Activated CD8-positive, alpha-beta T cell treated with anti-CD3 and anti-CD28 coated beads for 36 hours (primary cell): ENCODE data around the gene MAP2K5. TPM values are rescaled to one million over a fixed set of nuclear protein-coding genes. Genes with fewer than 3 reads are reported as not detected.

Source experiments
- ATAC-seq: fragments of 200-7000 bp; cut with Tn5 transposase; one replicate; pipeline ENCODE4 v1.10.0; 2021; ENCODE audit warnings: mild to moderate bottlenecking, moderate library complexity
- CTCF ChIA-PET: fragments of 350-600 bp; sonication (Branson Sonifier 250); formaldehyde crosslinking; loops from one replicate; lab custom pipeline; 2021; ENCODE audit warnings: antibody characterized with exemption; lab: Charles Lee
- POLR2A ChIA-PET: fragments of 350-600 bp; sonication (Branson Sonifier 250); formaldehyde crosslinking; loops from one replicate; lab custom pipeline; 2021; ENCODE audit warnings: antibody characterized with exemption; lab: Charles Lee
- DNase-seq: peaks from one replicate; pipeline ENCODE4 v3.0.0-alpha.2; 2020
- H3K27ac Mint-ChIP-seq: one replicate; pipeline ENCODE4 v1.8.0; 2021; ENCODE audit warnings: mild to moderate bottlenecking, mixed read lengths
- H3K27me3 Mint-ChIP-seq: one replicate; pipeline ENCODE4 v1.8.0; 2021; ENCODE audit warnings: mixed read lengths
- H3K36me3 Mint-ChIP-seq: one replicate; pipeline ENCODE4 v1.8.0; 2021; ENCODE audit warnings: low read depth, mixed read lengths
- H3K4me1 Mint-ChIP-seq: one replicate; pipeline ENCODE4 v1.8.0; 2021; ENCODE audit warnings: low read depth, mixed read lengths
- H3K4me3 Mint-ChIP-seq: one replicate; pipeline ENCODE4 v1.8.0; 2021; ENCODE audit warnings: mild to moderate bottlenecking, moderate library complexity, mixed read lengths
- H3K9me3 Mint-ChIP-seq: one replicate; pipeline ENCODE4 v1.8.0; 2021; ENCODE audit warnings: mixed read lengths
- CTCF ChIP-seq: fragments of 200-600 bp; IDR thresholded peaks from one replicate; pipeline ENCODE4 v1.8.0; 2022; ENCODE audit warnings: antibody characterized with exemption, mild to moderate bottlenecking
- intact Hi-C: fragments of 100-400 bp; cut with micrococcal nuclease; formaldehyde crosslinking; loops from one replicate; pipeline ENCODE4 v1.10.0; 2022
- total RNA-seq, 2 experiments: library from RNA; stranded (reverse); gene quantifications; one replicate each; pipeline ENCODE4 v1.2.3, GENCODE V29; 2021

Gene MAP2K5
- total RNA-seq, 2 experiments from 2014 or later = 19.0 to 21.1 TPM

DNA sequence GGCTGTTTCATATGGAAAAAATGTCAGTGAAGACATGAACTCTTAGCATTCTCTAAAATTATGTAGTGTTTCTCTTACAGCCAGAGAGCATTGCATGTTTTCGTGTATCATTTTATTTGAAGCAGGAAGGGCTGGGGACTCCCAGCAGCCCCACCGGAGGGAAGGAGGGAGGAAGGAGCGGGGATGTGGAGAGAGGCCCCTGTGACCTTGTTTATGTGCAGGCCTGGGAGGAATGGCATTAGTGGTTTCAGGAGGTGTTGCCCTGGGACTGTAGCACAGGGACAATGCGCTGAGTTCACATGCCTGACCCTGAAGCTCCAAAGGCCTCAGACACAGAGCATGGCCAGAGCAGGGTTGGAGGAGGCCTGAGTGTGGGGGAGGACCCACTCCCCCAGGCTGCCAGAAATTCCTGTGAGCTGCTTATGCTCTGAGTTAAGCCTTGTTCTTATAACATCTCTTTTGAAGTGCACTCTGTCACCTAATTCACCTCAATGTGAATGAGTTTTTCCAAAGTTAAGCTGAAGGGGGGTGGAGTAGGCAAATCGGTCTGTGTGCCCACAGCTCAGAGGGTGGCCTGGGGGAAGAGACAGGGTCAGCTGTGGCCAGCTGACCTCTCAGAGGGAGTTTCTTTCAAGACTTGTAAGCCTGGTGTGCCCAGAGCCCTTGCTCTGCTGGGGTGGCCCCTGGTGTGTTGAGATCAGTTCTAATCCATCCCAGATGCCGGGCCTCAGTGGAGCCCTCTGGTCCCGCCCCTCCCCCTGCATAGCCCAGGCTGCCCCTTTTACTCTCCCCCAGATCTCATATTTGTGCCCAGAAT, 301.3 kb downstream of the MAP2K5 start:
- H3K36me3 Mint-ChIP-seq = peaks cover 2% of the 10 kb centered on the region
- ChIA-PET CTCF (no interaction called here), POLR2A (interaction anchor here (1.0 to 1.3 kb wide), 2 partner anchors 210 to 434 kb away, joined by 3 read pairs; partner anchors contain the start of genes FEM1B and PIAS1)
- no peak overlapping the region for H3K4me3 Mint-ChIP-seq
- DNase-seq = no peak
- no peak overlapping the region for H3K27ac Mint-ChIP-seq
- intact Hi-C loops = no loop called here
- H3K27me3 Mint-ChIP-seq = peaks cover 2% of the 10 kb centered on the region
- peaks cover 12% of the 10 kb centered on the region for H3K4me1 Mint-ChIP-seq
- TF ChIP-seq CTCF = no peak
- no peaks in the 10 kb centered on the region for H3K9me3 Mint-ChIP-seq
- no peak for ATAC-seq

DNA sequence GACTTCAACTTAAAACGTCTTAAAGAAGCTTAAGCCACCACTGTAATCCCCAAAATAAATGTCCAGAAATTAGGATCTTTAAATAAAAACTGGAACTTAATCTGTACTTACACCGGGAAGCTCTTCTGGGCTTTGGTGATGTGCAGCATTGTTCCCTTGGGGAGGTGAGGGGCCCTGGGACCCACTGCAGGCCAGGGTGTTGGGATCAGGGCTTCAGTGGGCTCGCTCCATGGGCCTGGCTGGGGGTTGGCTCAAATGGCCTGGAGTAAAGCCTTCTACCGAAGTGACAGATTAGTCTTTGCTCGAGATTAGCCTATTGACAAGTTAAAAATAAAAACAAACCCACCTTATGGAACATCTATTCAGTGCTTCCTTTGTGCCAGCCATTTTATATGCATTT, 303.5 kb downstream of the MAP2K5 start:
- POLR2A ChIA-PET = interaction anchor here (0.6 kb wide), 1 partner anchor 481 kb away, joined by 3 read pairs; no protein-coding TSS in a partner anchor
- intact Hi-C loops = no loop called here
- no peaks in the 10 kb centered on the region for H3K9me3 Mint-ChIP-seq
- no peak overlapping the region for H3K4me3 Mint-ChIP-seq
- no peak for TF ChIP-seq CTCF
- H3K27me3 Mint-ChIP-seq = no peaks in the 10 kb centered on the region
- CTCF ChIA-PET = interaction anchor here (1.5 kb wide), 1 partner anchor 17 kb away, joined by 4 read pairs; no protein-coding TSS in a partner anchor
- peaks cover 4% of the 10 kb centered on the region for H3K4me1 Mint-ChIP-seq
- no peaks in the 10 kb centered on the region for H3K36me3 Mint-ChIP-seq
- no peak overlapping the region for H3K27ac Mint-ChIP-seq
- ATAC-seq = no peak
- no peak for DNase-seq

DNA sequence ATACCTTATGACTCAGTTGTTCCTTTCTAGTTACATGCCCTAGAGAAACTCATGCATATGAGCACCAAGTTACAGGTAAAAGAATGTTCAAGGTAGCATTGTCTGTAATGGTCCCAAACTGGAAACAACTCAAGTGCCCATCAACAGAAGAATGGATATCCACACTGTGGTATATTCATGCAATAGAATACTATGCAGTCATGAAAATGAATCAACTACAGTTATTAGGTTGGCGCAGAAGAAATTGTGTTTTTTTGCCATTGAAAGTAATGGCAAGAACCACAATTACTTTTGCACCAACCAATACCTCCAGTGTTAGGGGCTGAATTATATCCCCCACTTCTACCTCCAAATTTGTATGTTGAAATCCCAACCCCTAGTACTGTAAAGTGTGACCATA, 307.0 kb downstream of the MAP2K5 start:
- Mint-ChIP-seq H3K9me3 (peaks cover 1% of the 10 kb centered on the region), H3K27me3 (peaks cover 2% of the 10 kb centered on the region), H3K4me1 (peaks cover 4% of the 10 kb centered on the region), H3K27ac (no peak overlapping the region), H3K36me3 (no peaks in the 10 kb centered on the region), H3K4me3 (no peak overlapping the region)
- POLR2A ChIA-PET = no interaction called here
- CTCF ChIA-PET = no interaction called here
- DNase-seq (no peak), ATAC-seq (no peak)
- TF ChIP-seq CTCF = no peak
- intact Hi-C loops = no loop called here

- Mint-ChIP-seq H3K9me3 (peaks cover 1% of the 10 kb centered on the region), H3K36me3 (no peaks in the 10 kb centered on the region), H3K4me3 (no peak overlapping the region), H3K4me1 (peaks cover 4% of the 10 kb centered on the region), H3K27me3 (peaks cover 2% of the 10 kb centered on the region), H3K27ac (no peak overlapping the region)
- no peak for ATAC-seq
- DNase-seq = no peak
- intact Hi-C loops = no loop called here
- CTCF ChIA-PET = no interaction called here
- no peak for TF ChIP-seq CTCF
- POLR2A ChIA-PET = no interaction called here
Measured at GRCh38 chr15:67850336-67850735, 307.8 kb downstream of the MAP2K5 start.

- DNase-seq (no peak), ATAC-seq (no peak)
- no peak overlapping the region for H3K4me3 Mint-ChIP-seq
- CTCF ChIA-PET = no interaction called here
- POLR2A ChIA-PET = no interaction called here
- H3K36me3 Mint-ChIP-seq = no peaks in the 10 kb centered on the region
- H3K27me3 Mint-ChIP-seq = peaks cover 2% of the 10 kb centered on the region
- TF ChIP-seq CTCF = no peak
- peaks cover 8% of the 10 kb centered on the region for H3K4me1 Mint-ChIP-seq
- H3K9me3 Mint-ChIP-seq = peaks cover 1% of the 10 kb centered on the region
- intact Hi-C loops = no loop called here
- H3K27ac Mint-ChIP-seq = no peak overlapping the region
Measured at GRCh38 chr15:67850994-67851571, 308.6 kb downstream of the MAP2K5 start.
